Heart left ventricle (tissue), 16 donors: Measurements from ENCODE around the gene P3R3URF. TPM values are rescaled to one million over a fixed set of nuclear protein-coding genes. Genes with fewer than 3 reads are reported as not detected.

Experiments
- ATAC-seq, 4 donors: fragments of 200-7000 bp; cut with Tn5 transposase; one replicate each; pipeline ENCODE4 v1.9.1; 2020 to 2022; ENCODE audit warnings: moderate library complexity in 4 of 4, mild to moderate bottlenecking in 3 of 4, moderate number of reproducible peaks in 1 of 4
- DNase-seq, 5 donors: peaks; one replicate each; pipeline ENCODE4 v3.0.0-alpha.2; 2020
- H3K27ac ChIP-seq, 12 donors: fragments of 200-600 bp; sonication (generic) in 4 of 12; one replicate each; pipeline versions ENCODE4 v1.5.0 to v1.8.0; 2016 to 2022; ENCODE audit warnings: mild to moderate bottlenecking in 2 of 12
- H3K27me3 ChIP-seq, 9 donors: fragments of 200-600 bp; sonication (generic) in 2 of 9; one replicate each; pipeline versions ENCODE4 v1.5.1 to v1.8.0; 2016 to 2022; ENCODE audit warnings: mild to moderate bottlenecking in 3 of 9
- H3K36me3 ChIP-seq, 9 donors: fragments of 200-600 bp; sonication (generic) in 2 of 9; one replicate each; pipeline versions ENCODE4 v1.5.0 to v1.8.0; 2018 to 2022; ENCODE audit warnings: mild to moderate bottlenecking in 2 of 9
- H3K4me1 ChIP-seq, 12 donors: fragments of 200-600 bp; sonication (generic) in 4 of 12; one replicate each; pipeline versions ENCODE4 v1.5.0 to v1.8.0; 2016 to 2022; ENCODE audit warnings: mild to moderate bottlenecking in 3 of 12
- H3K4me3 ChIP-seq, 12 donors: fragments of 200-600 bp; sonication (generic) in 4 of 12; one replicate each; pipeline versions ENCODE4 v1.5.0 to v1.8.0; 2017 to 2022; ENCODE audit warnings: mild to moderate bottlenecking in 9 of 12, moderate library complexity in 4 of 12
- H3K9me3 ChIP-seq, 12 donors: fragments of 200-600 bp; sonication (generic) in 4 of 12; one replicate each; pipeline versions ENCODE4 v1.5.0 to v1.8.0; 2016 to 2022; ENCODE audit warnings: mild to moderate bottlenecking in 1 of 12
- CTCF ChIP-seq, 12 donors: fragments of 200-600 bp; sonication (generic) in 4 of 12; IDR thresholded peaks; one replicate each; pipeline versions ENCODE4 v1.5.0 to v1.8.0; 2018 to 2022; ENCODE audit warnings: antibody characterized with exemption in 12 of 12, mild to moderate bottlenecking in 5 of 12
- POLR2A ChIP-seq, 2 donors: fragments of 450-650 bp; IDR thresholded peaks; one replicate each; pipeline ENCODE4 v1.6.1; 2017; ENCODE audit warnings: antibody characterized with exemption in 2 of 2, mild to moderate bottlenecking in 2 of 2, moderate library complexity in 2 of 2
- WGBS, 4 donors: extraction: QIAGEN DNeasy Blood & Tissue Kit in 2 of 4; methylation state at CpG; one replicate each; pipeline versions ENCODE4 v1.1.5 to v1.1.7; 2013 to 2018; 5-methylcytosine and 5-hydroxymethylcytosine counted together
- intact Hi-C, 10 donors: fragments of 100-400 bp; cut with DNase I; formaldehyde crosslinking; loops; one replicate each; pipeline versions ENCODE4 v1.11.1 to v1.14.2; 2022
- polyA plus RNA-seq, 2 donors: library from polyadenylated mRNA; stranded (reverse); fragments of 200-250 nt; gene quantifications; one replicate each; pipeline ENCODE4 v1.2.3, GENCODE V29; 2013
- total RNA-seq, 9 donors: library from RNA; depleted of rRNA in 2 of 9; stranded (reverse); fragments of >200 nt in 2 of 9; fragmentation: NEBNext Ultra II Directional in 3 of 9; extraction: Animal tissue kit (Norgen Biotek cat#: 25700) in 3 of 9; gene quantifications; one replicate each; pipeline versions ENCODE4 v1.1.0 to v1.2.4, GENCODE V29; 2016 to 2023
- donor health status: ischemic (EF 13 %, LVEDD 7.1; RV severe dilation, severe dysfunction).
- donor health status: healthy with polysubstance abuse.
- donor health status: DM: no; HTN: yes; CAD: no.
- donor health status: DM: no; HTN: no; CAD: no.
- donor health status: ischemic (EF 25% LVEDD 6.9; RV normal size, moderate dysfunction).
- donor health status: ischemic (EF 25% LVEDD 5.7; RV mildly dilated, moderate dysfunction).
- donor health status: healthy.
- donor health status: DM: yes; HTN: yes; CAD: no.
- donor health status: ischemic (EF 35%, LVEDD 5.7; RV mildly dilated, moderate dysfunction).
- donor health status: nonischemic (EF 11% LVEDD 7.7; RV severe dilation, severe dysfunction).
- donor health status: DM: yes; HTN: yes; CAD: no.
- donor health status: PGD.
- donor health status: ischemic (EF 29% LVEDD 5.4; RV normal size, mild dysfunction).
- donor health status: nonischemic (EF 23%, LVEDD 6.1; RV moderate dilation, normal function).

P3R3URF gene
- total and polyA plus RNA-seq, 11 donors = not detected

GRCh38 chr1:46187106-46187869, 11.0 kb upstream of the P3R3URF start:
- Histone ChIP-seq H3K4me3 (no peak overlapping the region), H3K4me1 (peaks cover 0 to 49% (median 19%) of the 10 kb centered on the region in 12 donors), H3K36me3 (peaks cover 0 to 45% (median 31%) of the 10 kb centered on the region in 9 donors), H3K27me3 (no peaks in the 10 kb centered on the region), H3K9me3 (no peaks in the 10 kb centered on the region), H3K27ac (peak overlapping the region in 8 of 12 donors; percentile 29 to 65 (median 41))
- no peak for TF ChIP-seq POLR2A (IDR thresholded peaks at IDR 0.05)
- no peak for TF ChIP-seq CTCF (IDR thresholded peaks at IDR 0.05)
- ATAC-seq = peak in 2 of 4 donors; percentile 9 to 17
- peak in 1 of 5 donors; percentile 37 for DNase-seq
- intact Hi-C loops = no loop called here
- whole genome bisulfite sequencing, 4 donors = 56 to 76% (median 70%) methylated on average over 7 to 8 of the region's 8 CpGs

GRCh38 chr1:46186076-46186475, 9.8 kb upstream of the P3R3URF start:
- ATAC-seq (no peak), DNase-seq (no peak)
- H3K9me3 ChIP-seq = no peaks in the 10 kb centered on the region
- intact Hi-C loops = no loop called here
- peak overlapping the region in 1 of 12 donors; percentile 20 for H3K27ac ChIP-seq
- 83 to 93% (median 90%) methylated on average over 2 of the region's 2 CpGs for WGBS, 4 donors
- TF ChIP-seq CTCF (IDR thresholded peaks at IDR 0.05) (no peak), POLR2A (IDR thresholded peaks at IDR 0.05) (no peak)
- H3K4me3 ChIP-seq = no peak overlapping the region
- peaks cover 0 to 52% (median 23%) of the 10 kb centered on the region in 12 donors for H3K4me1 ChIP-seq
- H3K27me3 ChIP-seq = no peaks in the 10 kb centered on the region
- H3K36me3 ChIP-seq = peaks cover 0 to 37% (median 20%) of the 10 kb centered on the region in 9 donors

- TF ChIP-seq CTCF (IDR thresholded peaks at IDR 0.05) (no peak), POLR2A (IDR thresholded peaks at IDR 0.05) (no peak)
- Histone ChIP-seq H3K27me3 (no peaks in the 10 kb centered on the region), H3K4me1 (peaks cover 0 to 57% (median 23%) of the 10 kb centered on the region in 12 donors), H3K27ac (peak overlapping the region in 3 of 12 donors; percentile 8 to 17 (median 11)), H3K9me3 (no peaks in the 10 kb centered on the region), H3K36me3 (peaks cover 0 to 27% (median 11%) of the 10 kb centered on the region in 9 donors), H3K4me3 (no peak overlapping the region)
- 72 to 90% (median 86%) methylated on average over 7 of the region's 7 CpGs for WGBS, 4 donors
- no peak for DNase-seq
- no peak for ATAC-seq
- intact Hi-C loops = no loop called here
Observed at GRCh38 chr1:46184920-46185658, 8.8 kb upstream of the P3R3URF start.
